NOMO-1 treated with DMSO at 0.1 percent for 48 hours (cell line): ENCODE data around the gene ARL14EPL.

ENCODE experiments used
- DNase-seq: peaks from one replicate; lab custom pipeline; 2025; ENCODE audit not compliant: unreplicated experiment; lab: John Stamatoyannopoulos, UW

ARL14EPL gene

GRCh38 chr5:116032094-116032517, at the start of gene ARL14EPL:
Gene ARL14EPL (plus strand): TSS chr5:116032472. CDS start chr5:116051466, 18,994 bp downstream.
- DNase-seq: peak; percentile 96

- no peak for DNase-seq
Measured at GRCh38 chr5:115983519-115983918, 48.8 kb upstream of the ARL14EPL start.

- DNase-seq: no peak
Measured at GRCh38 chr5:115985802-115986757, 46.2 kb upstream of the ARL14EPL start.

- DNase-seq: no peak
Measured at GRCh38 chr5:115988002-115988401, 44.3 kb upstream of the ARL14EPL start.

GRCh38 chr5:115992848-115993350, 39.4 kb upstream of the ARL14EPL start:
- no peak for DNase-seq

- DNase-seq: no peak
Measured at GRCh38 chr5:115995351-115995750, 36.9 kb upstream of the ARL14EPL start.

GRCh38 chr5:116002116-116002906, 30.0 kb upstream of the ARL14EPL start:
- DNase-seq: no peak

GRCh38 chr5:116004248-116004647, 28.0 kb upstream of the ARL14EPL start:
- DNase-seq: no peak

GRCh38 chr5:116009806-116010205, 22.5 kb upstream of the ARL14EPL start:
- DNase-seq: no peak

GRCh38 chr5:116011046-116011445, 21.2 kb upstream of the ARL14EPL start:
- no peak for DNase-seq

- DNase-seq: no peak
Measured at GRCh38 chr5:116013207-116013785, 19.0 kb upstream of the ARL14EPL start.

GRCh38 chr5:116013936-116014335, 18.3 kb upstream of the ARL14EPL start:
- DNase-seq: no peak

- DNase-seq: no peak
Measured at GRCh38 chr5:116023619-116024018, 8.7 kb upstream of the ARL14EPL start.

GRCh38 chr5:116025866-116026265, 6.4 kb upstream of the ARL14EPL start:
- no peak for DNase-seq

- no peak for DNase-seq
Measured at GRCh38 chr5:116032991-116033390, 719 bp downstream of the ARL14EPL start.

GRCh38 chr5:116035123-116035522, 2.9 kb downstream of the ARL14EPL start:
- no peak for DNase-seq

GRCh38 chr5:116037236-116037822, 5.1 kb downstream of the ARL14EPL start:
- DNase-seq: no peak

- DNase-seq: peak; percentile 77
Measured at GRCh38 chr5:116038817-116039216, 6.5 kb downstream of the ARL14EPL start.

GRCh38 chr5:116042375-116042774, 10.1 kb downstream of the ARL14EPL start:
- no peak for DNase-seq

GRCh38 chr5:116044073-116044472, 11.8 kb downstream of the ARL14EPL start:
- DNase-seq: no peak

GRCh38 chr5:116045821-116046220, 13.5 kb downstream of the ARL14EPL start:
- no peak for DNase-seq
